K562 (cell line): ENCODE measurements around the gene VWA8. TPM values are rescaled to one million over a fixed set of nuclear protein-coding genes. Genes with fewer than 3 reads are reported as not detected.

Source experiments
- ATAC-seq: fragments of 200-7000 bp; cut with Tn5 transposase; 3 replicates; pipeline ENCODE4 v1.9.1; 2020; ENCODE audit warnings: moderate library complexity
- BruUV-seq: library from RNA; stranded (reverse); fragments of 400-500 nt; replicated peaks from 2 replicates; lab custom pipeline; 2021; lab: Mats Ljungman, UMichigan
- CTCF ChIA-PET: fragments of 300-600 bp; formaldehyde crosslinking; extraction: SDS; loops from one replicate; lab custom pipeline; 2021; ENCODE audit warnings: low intra/inter-chr PET ratio; lab: Yijun Ruan, JAX
- POLR2A ChIA-PET: fragments of 300-600, 350-650 bp; sonication (Branson Sonifier 250); formaldehyde crosslinking; extraction: SDS; loops from one replicate; lab custom pipeline; 2021; ENCODE audit warnings: antibody characterized with exemption, inconsistent platforms; lab: Yijun Ruan, JAX
- DNase-seq, 4 experiments: peaks; one replicate each; pipeline versions ENCODE4 v3.0.0 to v3.0.0-alpha.2; 2011 to 2018; ENCODE audit warnings: low spot score in 3 of 4, mixed read lengths in 3 of 4; ENCODE audit errors: extremely low read depth in 1 of 4
- FAIRE-seq: peaks from 2 replicates; lab custom pipeline; 2011; peaks lifted over from hg19 to GRCh38; lab: Jason Lieb, UNC
- H2AFZ ChIP-seq: 2 replicates; pipeline ENCODE4 v1.6.0; 2011; ENCODE audit warnings: low read depth, low read length, control low read depth, inconsistent platforms
- H3K27ac ChIP-seq: fragments of 200-600 bp; 3 replicates; pipeline ENCODE4 v1.8.0; 2011; ENCODE audit warnings: low read depth, mild to moderate bottlenecking, control low read depth, inconsistent platforms, low read length, moderate library complexity, mixed read lengths; ENCODE audit errors: extremely low read depth
- H3K27me3 ChIP-seq, 2 experiments: fragments of 300-600 bp in 1 of 2; 2 replicates in 1 of 2; 3 replicates in 1 of 2; pipeline versions ENCODE4 v1.6.0 to v1.8.0; 2011; ENCODE audit warnings: inconsistent platforms in 2 of 2, low read length in 2 of 2, mild to moderate bottlenecking in 1 of 2, mixed read lengths in 1 of 2, moderate library complexity in 1 of 2; ENCODE audit not compliant: control insufficient read depth in 2 of 2, insufficient read depth in 2 of 2
- H3K36me3 ChIP-seq: fragments of 300-600 bp; 3 replicates; pipeline ENCODE4 v1.8.0; 2011; ENCODE audit warnings: mild to moderate bottlenecking, low read length, inconsistent platforms; ENCODE audit not compliant: control insufficient read depth, insufficient read depth
- H3K4me1 ChIP-seq, 2 experiments: fragments of 200-600 bp in 1 of 2; replicated peaks in 1 of 2; 2 replicates in 1 of 2; 3 replicates in 1 of 2; pipeline versions ENCODE4 v1.5.1 to v1.8.0; 2011; ENCODE audit warnings: inconsistent platforms in 2 of 2, low read length in 2 of 2, mild to moderate bottlenecking in 1 of 2, mixed read lengths in 1 of 2, moderate library complexity in 1 of 2; ENCODE audit not compliant: control insufficient read depth in 2 of 2, insufficient read depth in 2 of 2
- H3K4me2 ChIP-seq: 2 replicates; pipeline ENCODE4 v1.6.1; 2011; ENCODE audit warnings: low read length, control low read depth, inconsistent platforms, mixed read lengths; ENCODE audit not compliant: insufficient read depth
- H3K4me3 ChIP-seq: fragments of 200-600 bp; sonication (generic), shearing (Covaris generic); 2 replicates; pipeline ENCODE4 v1.5.1; 2016; ENCODE audit warnings: control low read depth, inconsistent platforms
- H3K79me2 ChIP-seq: fragments of 200-600 bp; 3 replicates; pipeline ENCODE4 v1.8.0; 2011; ENCODE audit warnings: low read length, inconsistent platforms; ENCODE audit not compliant: control insufficient read depth, insufficient read depth
- H3K9ac ChIP-seq, 2 experiments: 2 replicates each; pipeline versions ENCODE4 v1.6.0 to v1.6.1; 2011; ENCODE audit warnings: low read depth in 2 of 2, low read length in 2 of 2, control low read depth in 1 of 2, inconsistent platforms in 1 of 2, mild to moderate bottlenecking in 1 of 2, mixed read lengths in 1 of 2; ENCODE audit not compliant: insufficient read depth in 1 of 2
- H3K9me1 ChIP-seq: one replicate; pipeline ENCODE4 v1.6.0; 2011; ENCODE audit warnings: inconsistent platforms, mild to moderate bottlenecking, low read length, moderate library complexity; ENCODE audit not compliant: control insufficient read depth, insufficient read depth
- H3K9me3 ChIP-seq: replicated peaks from 2 replicates; pipeline ENCODE4 v1.5.1; 2011; ENCODE audit warnings: low read depth, low read length, inconsistent platforms; ENCODE audit not compliant: control insufficient read depth, insufficient read depth
- H4K20me1 ChIP-seq: replicated peaks from 2 replicates; pipeline ENCODE4 v1.6.1; 2011; ENCODE audit warnings: low read length, inconsistent platforms, mixed read lengths; ENCODE audit not compliant: control insufficient read depth, insufficient read depth
- COPS2 ChIP-seq: fragments of 450-650 bp; conservative IDR thresholded peaks from 2 replicates; pipeline ENCODE4 v1.6.1; 2016; ENCODE audit warnings: mild to moderate bottlenecking, moderate library complexity
- MAFG ChIP-seq: fragments of 450-650 bp; conservative IDR thresholded peaks from 2 replicates; pipeline ENCODE4 v1.6.1; 2016; ENCODE audit warnings: missing genetic modification characterization, missing compliant biosample characterization
- MAFK ChIP-seq: IDR thresholded peaks from 2 replicates; pipeline ENCODE4 v1.6.1; 2011; ENCODE audit warnings: low read length, improper control_type of control experiment
- RFX5 ChIP-seq: IDR thresholded peaks from 2 replicates; pipeline ENCODE4 v1.6.1; 2011; ENCODE audit warnings: low read depth, mild to moderate bottlenecking, improper control_type of control experiment, low read length
- TAL1 ChIP-seq: fragments of 450-650 bp; IDR thresholded peaks from 2 replicates; pipeline ENCODE4 v1.6.1; 2016; ENCODE audit warnings: mild to moderate bottlenecking
- ZBTB1 ChIP-seq: sonication (generic); formaldehyde crosslinking; IDR thresholded peaks from 2 replicates; pipeline ENCODE4 v1.8.1; 2023; ENCODE audit warnings: missing genetic modification reagents, low read depth, mild to moderate bottlenecking, borderline replicate concordance
- ZC3H11A ChIP-seq: IDR thresholded peaks from 2 replicates; pipeline ENCODE4 v1.6.1; 2012; ENCODE audit warnings: low read depth, low read length, improper control_type of control experiment
- ZNF696 ChIP-seq: fragments of 250-450 bp; sonication (Bioruptor Pico); conservative IDR thresholded peaks from 2 replicates; pipeline ENCODE4 v1.4.0; 2020; ENCODE audit warnings: mild to moderate bottlenecking, moderate library complexity
- WGBS: fragments of 100-300 bp; shearing (Covaris generic); methylation state at CpG from one replicate; pipeline ENCODE4 v1.1.6; 2016; ENCODE audit warnings: low coverage, mixed read lengths; ENCODE audit not compliant: insufficient coverage; ENCODE audit errors: missing lambda C conversion rate; 5-methylcytosine and 5-hydroxymethylcytosine counted together
- in situ Hi-C: fragments of 300-500 bp; cut with MboI; formaldehyde crosslinking; loops from 4 replicates; pipeline ENCODE4 v1.15.0; 2018; ENCODE audit warnings: inconsistent platforms, mixed read lengths
- intact Hi-C: fragments of 100-400 bp; cut with micrococcal nuclease; formaldehyde crosslinking; loops from 2 replicates; pipeline ENCODE4 v1.14.2; 2022
- polyA plus RNA-seq, 8 experiments: library from polyadenylated mRNA; depleted of rRNA in 4 of 8; stranded (reverse) in 5 of 8; unstranded in 3 of 8; fragments of >200 nt; fragmentation: Nextera tagmentation in 2 of 8; fragmentation: Illumina TruSeq in 1 of 8; extraction: Ambion mirVana in 2 of 8; extraction: Trizol in 1 of 8; gene quantifications; 2 replicates each; pipeline versions ENCODE4 v1.2.1 to v1.2.3, GENCODE V29; 2011 to 2014; ENCODE audit warnings: inconsistent platforms in 1 of 8, missing spikeins in 1 of 8
- total RNA-seq, 7 experiments: library from RNA; depleted of rRNA in 6 of 7; stranded (reverse); fragments of >200 nt in 6 of 7; fragmentation: Illumina TruSeq in 2 of 7; extraction: Trizol in 2 of 7; gene quantifications; 2 replicates each; pipeline versions ENCODE4 v1.2.1 to v1.2.3, GENCODE V29; 2011 to 2021; ENCODE audit warnings: low replicate concordance in 1 of 7

The VWA8 gene
- total and polyA plus RNA-seq, 9 of the 15 experiments (the other 6 are each of a cell fraction or from before 2014, with no cell fraction given) = 2.1 to 18.5 (median 13.3) TPM

DNA sequence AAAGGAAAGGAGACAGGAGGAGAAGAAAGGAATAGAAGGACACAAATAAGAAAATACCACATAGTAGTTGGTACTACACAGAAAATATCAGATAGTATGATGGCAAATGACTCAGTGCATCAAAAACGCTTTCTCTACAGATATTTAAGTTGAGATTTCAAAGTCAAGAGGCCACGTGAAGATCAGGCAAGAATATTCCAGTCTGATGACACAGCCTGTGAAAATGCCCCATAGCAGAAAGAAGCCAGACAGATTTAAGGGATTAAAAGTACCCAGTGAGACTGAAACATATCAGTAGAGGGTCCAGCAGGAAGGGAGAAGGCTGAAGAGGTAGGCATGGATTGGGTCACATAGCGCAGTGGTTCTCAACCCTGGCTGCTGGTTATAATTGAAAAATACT, 113.7 kb downstream of the VWA8 start:
- in situ Hi-C loops (no loop called here), intact Hi-C loops (no loop called here)
- no peak overlapping the region for H3K4me3 ChIP-seq
- no peak overlapping the region for H3K4me2 ChIP-seq
- H3K27me3 ChIP-seq = no peaks in the 10 kb centered on the region
- 74% methylated on average over 2 of the region's 3 CpGs for WGBS
- no peak overlapping the region for H3K9ac ChIP-seq
- POLR2A ChIA-PET = no interaction called here
- no peaks in the 10 kb centered on the region for H3K79me2 ChIP-seq
- ATAC-seq = no peak
- no peak overlapping the region for H2AFZ ChIP-seq
- CTCF ChIA-PET = no interaction called here
- no TSS peak for BruUV-seq
- peaks cover 10% of the 10 kb centered on the region; the same call in 1 of the 3 replicates for H3K36me3 ChIP-seq
- no peaks in the 10 kb centered on the region for H3K9me3 ChIP-seq
- TF ChIP-seq ZC3H11A (no peak), COPS2 (no peak), MAFK (no peak), MAFG (tag) (no peak), TAL1 (no peak), RFX5 (no peak), ZNF696 (CRISPR knock-in tag) (no peak), ZBTB1 (CRISPR knock-in tag) (no peak)
- TF ChIP-seq, all 486 proteins: peak for 0
- H3K9me1 ChIP-seq = no peaks in the 10 kb centered on the region
- DNase-seq (no peak), FAIRE-seq (no peak)
- no peak overlapping the region for H3K27ac ChIP-seq
- H3K4me1 ChIP-seq = no peaks in the 10 kb centered on the region
- no peaks in the 10 kb centered on the region for H4K20me1 ChIP-seq
